H1 (cell line): ENCODE data around the gene SNRPA1. TPM values are rescaled to one million over a fixed set of nuclear protein-coding genes. Genes with fewer than 3 reads are reported as not detected.

Experiments
- CTCF ChIA-PET: fragments of 300-600 bp; sonication (Branson Sonifier 250); formaldehyde crosslinking; loops from one replicate; lab custom pipeline; 2021; ENCODE audit not compliant: partially characterized antibody; lab: Charles Lee
- POLR2A ChIA-PET: fragments of 300-600 bp; sonication (Branson Sonifier 250); formaldehyde crosslinking; loops from one replicate; lab custom pipeline; 2021; ENCODE audit warnings: inconsistent platforms; ENCODE audit not compliant: partially characterized antibody; lab: Charles Lee
- DNase-seq, 2 experiments: peaks; one replicate each; pipeline versions ENCODE4 v3.0.0 to v3.0.0-alpha.2; 2010 to 2022; ENCODE audit warnings: low spot score in 2 of 2, low read depth in 1 of 2, mixed read lengths in 1 of 2
- FAIRE-seq: peaks from 2 replicates; lab custom pipeline; 2011; peaks lifted over from hg19 to GRCh38; lab: Jason Lieb, UNC
- H2AFZ ChIP-seq: 2 replicates; pipeline ENCODE4 v1.8.1; 2012; ENCODE audit warnings: low read length, inconsistent platforms
- H2AK5ac ChIP-seq: 2 replicates; pipeline ENCODE4 v1.6.1; 2013; ENCODE audit warnings: low read depth, low read length
- H2BK120ac ChIP-seq: replicated peaks from 2 replicates; pipeline ENCODE3; 2013; ENCODE audit warnings: low read depth, low read length, inconsistent platforms
- H2BK12ac ChIP-seq: 2 replicates; pipeline ENCODE4 v1.6.1; 2013; ENCODE audit warnings: low read depth, low read length
- H2BK15ac ChIP-seq: 2 replicates; pipeline ENCODE4 v1.6.1; 2013; ENCODE audit warnings: low read length
- H2BK20ac ChIP-seq: 2 replicates; pipeline ENCODE4 v1.6.1; 2013; ENCODE audit warnings: low read length
- H2BK5ac ChIP-seq: 2 replicates; pipeline ENCODE4 v1.6.1; 2013; ENCODE audit warnings: low read depth, low read length
- H3K14ac ChIP-seq: 2 replicates; pipeline ENCODE4 v1.6.1; 2013; ENCODE audit warnings: inconsistent platforms; ENCODE audit not compliant: insufficient read length
- H3K18ac ChIP-seq: 2 replicates; pipeline ENCODE4 v1.6.1; 2013; ENCODE audit warnings: low read length; ENCODE audit errors: extremely low read depth
- H3K23ac ChIP-seq: 2 replicates; pipeline ENCODE4 v1.6.1; 2013; ENCODE audit warnings: inconsistent platforms; ENCODE audit not compliant: insufficient read length
- H3K23me2 ChIP-seq: 2 replicates; pipeline ENCODE4 v1.6.1; 2013; ENCODE audit warnings: low read depth, low read length
- H3K27ac ChIP-seq: 2 replicates; pipeline ENCODE4 v1.6.1; 2011; ENCODE audit warnings: low read depth, low read length, inconsistent platforms
- H3K27me3 ChIP-seq, 4 experiments: replicated peaks in 1 of 4; 1 replicate in 1 of 4; 2 replicates in 3 of 4; pipeline versions ENCODE4 v1.6.1 to v1.8.1; 2011 to 2013; ENCODE audit warnings: low read length in 3 of 4, mild to moderate bottlenecking in 3 of 4, inconsistent platforms in 2 of 4, mixed read lengths in 2 of 4, moderate library complexity in 1 of 4; ENCODE audit not compliant: control insufficient read depth in 3 of 4, insufficient read depth in 3 of 4; ENCODE audit errors: extremely low read depth in 1 of 4
- H3K36me3 ChIP-seq, 4 experiments: 2 replicates each; pipeline versions ENCODE4 v1.6.1 to v1.8.1; 2011 to 2013; ENCODE audit warnings: mild to moderate bottlenecking in 4 of 4, low read length in 3 of 4, moderate library complexity in 2 of 4, control low read depth in 1 of 4, inconsistent platforms in 1 of 4; ENCODE audit not compliant: insufficient read depth in 4 of 4, control insufficient read depth in 2 of 4
- H3K4ac ChIP-seq: replicated peaks from 2 replicates; pipeline ENCODE3; 2013; ENCODE audit warnings: low read length, low read depth, mixed read lengths, inconsistent platforms; ENCODE audit not compliant: insufficient read length
- H3K4me1 ChIP-seq, 4 experiments: replicated peaks in 1 of 4; 1 replicate in 1 of 4; 2 replicates in 3 of 4; pipeline versions ENCODE4 v1.6.1 to v1.8.1; 2011 to 2013; ENCODE audit warnings: low read length in 3 of 4, inconsistent platforms in 2 of 4, mixed read lengths in 1 of 4; ENCODE audit not compliant: insufficient read depth in 4 of 4, control insufficient read depth in 3 of 4
- H3K4me2 ChIP-seq, 2 experiments: 2 replicates each; pipeline versions ENCODE4 v1.6.1 to v1.8.1; 2011 to 2013; ENCODE audit warnings: low read depth in 2 of 2, low read length in 2 of 2, control low read depth in 1 of 2, inconsistent platforms in 1 of 2, mild to moderate bottlenecking in 1 of 2; ENCODE audit not compliant: insufficient read depth in 1 of 2
- H3K4me3 ChIP-seq, 4 experiments: fragments of 200-600, 300-600 bp in 1 of 4; sonication (generic), shearing (Covaris generic), sonication (Bioruptor Twin) in 1 of 4; 2 replicates each; pipeline versions ENCODE4 v1.5.1 to v1.8.1; 2011 to 2016; ENCODE audit warnings: low read length in 4 of 4, low read depth in 3 of 4, control low read depth in 2 of 4, inconsistent platforms in 2 of 4, mild to moderate bottlenecking in 2 of 4, mixed read lengths in 1 of 4, moderate library complexity in 1 of 4; ENCODE audit not compliant: insufficient read depth in 2 of 4; ENCODE audit errors: extremely low read depth in 1 of 4
- H3K56ac ChIP-seq: replicated peaks from 2 replicates; pipeline ENCODE3; 2013; ENCODE audit warnings: low read depth, mild to moderate bottlenecking, mixed read lengths, low read length, inconsistent platforms; ENCODE audit not compliant: insufficient read length
- H3K79me1 ChIP-seq: 2 replicates; pipeline ENCODE4 v1.6.1; 2013; ENCODE audit warnings: low read depth, low read length, control low read depth
- H3K79me2 ChIP-seq, 2 experiments: 2 replicates each; pipeline versions ENCODE4 v1.6.1 to v1.8.1; 2012 to 2013; ENCODE audit warnings: low read length in 2 of 2, mild to moderate bottlenecking in 2 of 2, inconsistent platforms in 1 of 2; ENCODE audit not compliant: insufficient read depth in 2 of 2, control insufficient read depth in 1 of 2
- H3K9ac ChIP-seq, 4 experiments: replicated peaks in 1 of 4; 1 replicate in 1 of 4; 2 replicates in 3 of 4; pipeline versions ENCODE4 v1.6.1 to v1.8.1; 2011 to 2013; ENCODE audit warnings: low read depth in 3 of 4, low read length in 3 of 4, control low read depth in 2 of 4, mild to moderate bottlenecking in 2 of 4, moderate library complexity in 2 of 4, inconsistent platforms in 1 of 4; ENCODE audit errors: extremely low read depth in 1 of 4
- H3K9me3 ChIP-seq, 2 experiments: 2 replicates each; pipeline versions ENCODE4 v1.6.1 to v1.8.1; 2012 to 2013; ENCODE audit warnings: mild to moderate bottlenecking in 2 of 2, moderate library complexity in 2 of 2, control low read depth in 1 of 2, inconsistent platforms in 1 of 2, low read depth in 1 of 2, low read length in 1 of 2, mixed read lengths in 1 of 2; ENCODE audit not compliant: insufficient read depth in 2 of 2
- H4K20me1 ChIP-seq, 2 experiments: replicated peaks in 1 of 2; 2 replicates each; pipeline versions ENCODE3 to v1.8.1; 2011 to 2013; ENCODE audit warnings: inconsistent platforms in 2 of 2, low read length in 2 of 2, mild to moderate bottlenecking in 1 of 2; ENCODE audit not compliant: insufficient read depth in 2 of 2, control insufficient read depth in 1 of 2
- H4K5ac ChIP-seq: 2 replicates; pipeline ENCODE4 v1.6.1; 2013; ENCODE audit warnings: low read length, low read depth, mixed read lengths, inconsistent platforms; ENCODE audit not compliant: insufficient read length
- H4K8ac ChIP-seq: 2 replicates; pipeline ENCODE4 v1.8.0; 2013; ENCODE audit warnings: mild to moderate bottlenecking, moderate library complexity, low read length, inconsistent platforms; ENCODE audit not compliant: insufficient read depth; ENCODE audit errors: extremely low read depth
- H4K91ac ChIP-seq: replicated peaks from 2 replicates; pipeline ENCODE3; 2013; ENCODE audit warnings: low read length, mixed read lengths, inconsistent platforms; ENCODE audit not compliant: insufficient read length
- BACH1 ChIP-seq: IDR thresholded peaks from 2 replicates; pipeline ENCODE4 v1.6.1; 2012; ENCODE audit warnings: low read length, improper control_type of control experiment
- RFX5 ChIP-seq: IDR thresholded peaks from 2 replicates; pipeline ENCODE4 v1.6.1; 2011; ENCODE audit warnings: low read depth, low read length, improper control_type of control experiment, borderline replicate concordance
- WGBS, 2 experiments: shearing (Covaris generic) in 1 of 2; methylation state at CpG; one replicate each; pipeline versions ENCODE4 v1.1.6 to v1.1.7; 2013 to 2015; ENCODE audit warnings: low lambda C conversion rate in 2 of 2, mixed read lengths in 2 of 2, inconsistent platforms in 1 of 2, low coverage in 1 of 2, missing lambda C conversion rate in 1 of 2; ENCODE audit not compliant: insufficient replicate concordance in 2 of 2, insufficient coverage in 1 of 2, insufficient read length in 1 of 2; ENCODE audit errors: extremely low coverage in 1 of 2, missing lambda C conversion rate in 1 of 2; 5-methylcytosine and 5-hydroxymethylcytosine counted together
- polyA plus RNA-seq, 7 experiments: library from polyadenylated mRNA; depleted of rRNA in 3 of 7; stranded (reverse) in 5 of 7; unstranded in 2 of 7; fragments of >200 nt in 5 of 7; fragments of 200-250 nt in 2 of 7; gene quantifications; 1 replicate in 5 of 7; 2 replicates in 1 of 7; 4 replicates in 1 of 7; pipeline versions ENCODE4 v1.2.1 to v1.2.3, GENCODE V29; 2011 to 2013; ENCODE audit warnings: missing spikeins in 2 of 7, mixed read lengths in 2 of 7
- total RNA-seq: library from RNA; stranded (reverse); fragmentation: NEBNext Ultra II Directional; extraction: Animal tissue kit (Norgen Biotek cat#: 25700); gene quantifications from 2 replicates; pipeline ENCODE4 v1.2.1, GENCODE V29; 2021

Gene SNRPA1
- total and polyA plus RNA-seq, 2 of the 8 experiments (the other 6 are each of a cell fraction or from before 2014, with no cell fraction given), result 140 to 221 TPM

GRCh38 chr15:101262551-101262950 lies 32.5 kb downstream of the SNRPA1 start:
- no peak for FAIRE-seq
- H4K5ac ChIP-seq, result no peak overlapping the region
- CTCF ChIA-PET, result interaction anchor here (0.6 to 2.5 kb wide), 11 partner anchors 9 to 920 kb away, joined by 3 to 12 read pairs (median 3); no protein-coding TSS in a partner anchor
- no peak for TF ChIP-seq RFX5
- no peak for TF ChIP-seq BACH1

More at GRCh38 chr15:101262551-101262950, 32.5 kb downstream of the SNRPA1 start:
- no peak overlapping the region for H3K4me2 ChIP-seq
- H4K8ac ChIP-seq, result no peak overlapping the region
- no peak overlapping the region for H3K27ac ChIP-seq
- no peak overlapping the region for H3K14ac ChIP-seq
- no peak overlapping the region for H3K56ac ChIP-seq
- H3K9me3 ChIP-seq, result no peaks in the 10 kb centered on the region
- no peak overlapping the region for H2BK20ac ChIP-seq
- POLR2A ChIA-PET, result interaction anchor here (0.7 kb wide), 1 partner anchor 170 kb away, joined by 3 read pairs; no protein-coding TSS in a partner anchor
- H3K23me2 ChIP-seq, result no peaks in the 10 kb centered on the region
- no peaks in the 10 kb centered on the region for H4K20me1 ChIP-seq
- no peaks in the 10 kb centered on the region for H3K79me2 ChIP-seq
- no peak overlapping the region for H3K18ac ChIP-seq
- H4K91ac ChIP-seq, result no peak overlapping the region
- H3K36me3 ChIP-seq, result no peaks in the 10 kb centered on the region
- H3K4me3 ChIP-seq, result no peak overlapping the region
- 91% methylated on average over 4 of the region's 4 CpGs; no CpG with 5 or more reads in 1 of the 2 experiments for WGBS, 2 experiments
- no peak overlapping the region for H2AFZ ChIP-seq
- H2BK12ac ChIP-seq, result no peak overlapping the region
- H3K4ac ChIP-seq, result no peak overlapping the region
- no peaks in the 10 kb centered on the region for H3K27me3 ChIP-seq
- H2BK15ac ChIP-seq, result no peak overlapping the region
- no peak overlapping the region for H3K23ac ChIP-seq
- no peak for DNase-seq
- no peak overlapping the region for H2BK5ac ChIP-seq
- no peak overlapping the region for H3K9ac ChIP-seq
- no peak overlapping the region for H2BK120ac ChIP-seq
- peaks cover 2 to 7% (median 5%) of the 10 kb centered on the region in 4 experiments; a peak in 6 of 7 replicates for H3K4me1 ChIP-seq
- no peaks in the 10 kb centered on the region for H3K79me1 ChIP-seq
- no peak overlapping the region for H2AK5ac ChIP-seq
